ENCODE results near the gene STARD4.

STARD4 gene

GRCh38 chr5:111469293-111469896 lies 42.9 kb downstream of the STARD4 start:
- Mint-ChIP-seq H3K27ac (no peak overlapping the region), H3K36me3 (peaks cover 18% of the 10 kb centered on the region), H3K9me3 (ENCODE audit: low read depth) (peaks cover 4% of the 10 kb centered on the region), H3K4me3 (no peak overlapping the region), H3K27me3 (no peaks in the 10 kb centered on the region), H3K4me1 (ENCODE audit: low read depth) (peaks cover 4% of the 10 kb centered on the region)

GRCh38 chr5:111463311-111463710 lies 49.0 kb downstream of the STARD4 start:
- peaks cover 31% of the 10 kb centered on the region for H3K36me3 Mint-ChIP-seq

GRCh38 chr5:111461934-111462333 lies 50.4 kb downstream of the STARD4 start:
- H3K27ac Mint-ChIP-seq, result peak overlapping the region; percentile 69
- no peaks in the 10 kb centered on the region for H3K27me3 Mint-ChIP-seq
- peaks cover 15% of the 10 kb centered on the region for H3K4me1 Mint-ChIP-seq (ENCODE audit: low read depth)
- peaks cover 4% of the 10 kb centered on the region for H3K9me3 Mint-ChIP-seq (ENCODE audit: low read depth)
- H3K36me3 Mint-ChIP-seq, result peaks cover 34% of the 10 kb centered on the region
- H3K4me3 Mint-ChIP-seq, result no peak overlapping the region

More at GRCh38 chr5:111463311-111463710, 49.0 kb downstream of the STARD4 start:
- Mint-ChIP-seq H3K27me3 (no peaks in the 10 kb centered on the region), H3K9me3 (ENCODE audit: low read depth) (peaks cover 4% of the 10 kb centered on the region), H3K4me3 (no peak overlapping the region), H3K4me1 (ENCODE audit: low read depth) (peaks cover 15% of the 10 kb centered on the region), H3K27ac (no peak overlapping the region)

GRCh38 chr5:111461255-111461671 lies 51.1 kb downstream of the STARD4 start:
- Mint-ChIP-seq H3K27me3 (no peaks in the 10 kb centered on the region), H3K4me3 (no peak overlapping the region), H3K27ac (no peak overlapping the region), H3K36me3 (peaks cover 36% of the 10 kb centered on the region), H3K9me3 (ENCODE audit: low read depth) (peaks cover 4% of the 10 kb centered on the region), H3K4me1 (ENCODE audit: low read depth) (peaks cover 12% of the 10 kb centered on the region)

GRCh38 chr5:111454776-111455175 lies 57.6 kb downstream of the STARD4 start:
- Mint-ChIP-seq H3K4me1 (ENCODE audit: low read depth) (peaks cover 5% of the 10 kb centered on the region), H3K4me3 (no peak overlapping the region), H3K27ac (peak overlapping the region; percentile 23), H3K36me3 (peaks cover 14% of the 10 kb centered on the region), H3K27me3 (no peaks in the 10 kb centered on the region), H3K9me3 (ENCODE audit: low read depth) (no peaks in the 10 kb centered on the region)

GRCh38 chr5:111454198-111454622 lies 58.1 kb downstream of the STARD4 start:
- H3K27me3 Mint-ChIP-seq, result no peaks in the 10 kb centered on the region
- H3K27ac Mint-ChIP-seq, result peak overlapping the region; percentile 23
- peaks cover 5% of the 10 kb centered on the region for H3K4me1 Mint-ChIP-seq (ENCODE audit: low read depth)
- H3K4me3 Mint-ChIP-seq, result no peak overlapping the region
- H3K9me3 Mint-ChIP-seq (ENCODE audit: low read depth), result no peaks in the 10 kb centered on the region
- peaks cover 17% of the 10 kb centered on the region for H3K36me3 Mint-ChIP-seq

- H3K4me1 Mint-ChIP-seq (ENCODE audit: low read depth), result peaks cover 5% of the 10 kb centered on the region
- peak overlapping the region; percentile 13 for H3K27ac Mint-ChIP-seq
- H3K36me3 Mint-ChIP-seq, result peaks cover 16% of the 10 kb centered on the region
Measured at GRCh38 chr5:111453747-111454146, 58.6 kb downstream of the STARD4 start.

GRCh38 chr5:111453295-111453694 lies 59.0 kb downstream of the STARD4 start:
- Mint-ChIP-seq H3K27me3 (no peaks in the 10 kb centered on the region), H3K4me1 (ENCODE audit: low read depth) (peaks cover 5% of the 10 kb centered on the region), H3K4me3 (no peak overlapping the region), H3K36me3 (peaks cover 16% of the 10 kb centered on the region), H3K27ac (peak overlapping the region; percentile 13), H3K9me3 (ENCODE audit: low read depth) (no peaks in the 10 kb centered on the region)

More at GRCh38 chr5:111453747-111454146, 58.6 kb downstream of the STARD4 start:
- H3K9me3 Mint-ChIP-seq (ENCODE audit: low read depth), result no peaks in the 10 kb centered on the region
- no peak overlapping the region for H3K4me3 Mint-ChIP-seq
- H3K27me3 Mint-ChIP-seq, result no peaks in the 10 kb centered on the region

- Mint-ChIP-seq H3K27ac (peak overlapping the region; percentile 52), H3K9me3 (ENCODE audit: low read depth) (no peaks in the 10 kb centered on the region), H3K27me3 (no peaks in the 10 kb centered on the region), H3K36me3 (peaks cover 16% of the 10 kb centered on the region), H3K4me1 (ENCODE audit: low read depth) (peaks cover 25% of the 10 kb centered on the region), H3K4me3 (no peak overlapping the region)
Measured at GRCh38 chr5:111447822-111448221, 64.5 kb downstream of the STARD4 start.

GRCh38 chr5:111447099-111447498 lies 65.2 kb downstream of the STARD4 start:
- no peak overlapping the region for H3K27ac Mint-ChIP-seq
- H3K9me3 Mint-ChIP-seq (ENCODE audit: low read depth), result no peaks in the 10 kb centered on the region

More at GRCh38 chr5:111447099-111447498, 65.2 kb downstream of the STARD4 start:
- Mint-ChIP-seq H3K4me1 (ENCODE audit: low read depth) (peaks cover 24% of the 10 kb centered on the region), H3K27me3 (no peaks in the 10 kb centered on the region), H3K4me3 (no peak overlapping the region), H3K36me3 (peaks cover 16% of the 10 kb centered on the region)

All from activated naive CD8-positive, alpha-beta T cell (primary cell).